Measurements from ENCODE around the gene GAP43. TPM values are rescaled to one million over a fixed set of nuclear protein-coding genes. Genes with fewer than 3 reads are reported as not detected.

The GAP43 gene
- total RNA-seq, 1 donor from 2014 or later: not detected

DNA sequence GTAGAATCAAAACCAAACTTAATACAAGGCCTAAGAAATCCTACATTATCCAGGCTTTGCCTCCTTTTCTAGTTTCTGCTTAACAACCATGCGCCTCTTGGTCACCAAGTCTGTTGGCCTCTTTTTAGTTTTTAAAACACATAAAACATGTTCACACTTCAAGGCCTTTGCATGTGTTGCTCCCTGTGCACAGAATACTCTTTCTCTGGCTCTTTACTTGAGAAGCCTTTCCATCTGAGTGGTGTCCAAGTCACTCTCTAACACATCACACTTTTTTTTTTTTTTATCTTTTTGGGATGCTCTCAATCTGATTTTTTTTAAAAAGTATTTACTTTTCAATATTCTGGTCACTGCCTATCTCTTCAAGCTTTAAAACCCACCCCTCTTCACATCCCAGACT, 14.9 kb downstream of the GAP43 start:
- no peak for DNase-seq
- intact Hi-C loops (cut with micrococcal nuclease): no loop called here
- Mint-ChIP-seq H3K4me3 (no peak overlapping the region), H3K27ac (no peak overlapping the region), H3K36me3 (ENCODE audit: low read depth) (no peaks in the 10 kb centered on the region), H3K27me3 (peaks cover 7% of the 10 kb centered on the region), H3K9me3 (peaks cover 7% of the 10 kb centered on the region), H3K4me1 (peaks cover 2% of the 10 kb centered on the region)

DNA sequence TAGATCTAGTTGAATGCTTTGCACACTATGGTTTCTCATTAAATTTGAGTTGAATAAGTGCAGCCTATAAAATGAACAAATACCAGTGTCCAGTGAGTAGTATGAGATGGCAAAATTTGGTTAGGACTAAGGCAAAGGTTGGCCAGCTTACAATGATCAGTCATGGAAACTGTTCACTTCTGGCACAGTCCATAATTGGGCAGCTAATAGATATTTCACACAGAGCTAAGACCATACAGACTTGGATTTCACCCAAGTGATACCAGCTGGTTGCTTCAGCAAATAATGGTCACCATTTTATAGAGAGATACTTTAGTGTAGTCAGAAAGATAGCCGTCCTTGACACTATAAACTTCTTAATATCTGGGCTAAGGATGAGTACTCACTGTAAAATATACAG, 15.7 kb downstream of the GAP43 start:
- no peaks in the 10 kb centered on the region for H3K36me3 Mint-ChIP-seq (ENCODE audit: low read depth)
- H3K4me3 Mint-ChIP-seq: no peak overlapping the region
- intact Hi-C loops (cut with micrococcal nuclease): no loop called here
- peaks cover 7% of the 10 kb centered on the region for H3K9me3 Mint-ChIP-seq
- peaks cover 7% of the 10 kb centered on the region for H3K27me3 Mint-ChIP-seq
- no peak for DNase-seq
- peaks cover 2% of the 10 kb centered on the region for H3K4me1 Mint-ChIP-seq
- H3K27ac Mint-ChIP-seq: no peak overlapping the region

DNA sequence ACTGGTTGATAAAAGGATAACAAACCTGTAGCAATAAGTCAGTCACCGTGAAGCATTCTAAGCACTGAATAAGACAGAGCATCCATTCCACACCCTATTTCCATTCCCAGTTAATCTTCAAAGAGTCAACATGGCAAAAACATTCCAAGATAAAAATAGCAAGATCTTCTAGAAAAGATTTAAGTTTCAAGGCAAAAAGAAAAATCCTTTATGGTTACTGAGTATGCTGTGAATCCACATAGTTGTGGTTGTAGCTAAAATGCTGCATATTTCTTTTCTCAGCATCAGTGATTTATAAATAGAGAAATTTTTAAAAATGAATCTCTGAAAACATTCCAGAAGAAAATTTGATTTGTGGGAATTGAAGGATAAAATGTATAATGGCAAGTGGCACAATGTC, 21.1 kb downstream of the GAP43 start:
- H3K4me3 Mint-ChIP-seq: no peak overlapping the region
- H3K36me3 Mint-ChIP-seq (ENCODE audit: low read depth): no peaks in the 10 kb centered on the region
- peaks cover 18% of the 10 kb centered on the region for H3K27me3 Mint-ChIP-seq
- no peak for DNase-seq
- intact Hi-C loops (cut with micrococcal nuclease): no loop called here
- no peak overlapping the region for H3K27ac Mint-ChIP-seq
- H3K4me1 Mint-ChIP-seq: no peaks in the 10 kb centered on the region
- no peaks in the 10 kb centered on the region for H3K9me3 Mint-ChIP-seq

DNA sequence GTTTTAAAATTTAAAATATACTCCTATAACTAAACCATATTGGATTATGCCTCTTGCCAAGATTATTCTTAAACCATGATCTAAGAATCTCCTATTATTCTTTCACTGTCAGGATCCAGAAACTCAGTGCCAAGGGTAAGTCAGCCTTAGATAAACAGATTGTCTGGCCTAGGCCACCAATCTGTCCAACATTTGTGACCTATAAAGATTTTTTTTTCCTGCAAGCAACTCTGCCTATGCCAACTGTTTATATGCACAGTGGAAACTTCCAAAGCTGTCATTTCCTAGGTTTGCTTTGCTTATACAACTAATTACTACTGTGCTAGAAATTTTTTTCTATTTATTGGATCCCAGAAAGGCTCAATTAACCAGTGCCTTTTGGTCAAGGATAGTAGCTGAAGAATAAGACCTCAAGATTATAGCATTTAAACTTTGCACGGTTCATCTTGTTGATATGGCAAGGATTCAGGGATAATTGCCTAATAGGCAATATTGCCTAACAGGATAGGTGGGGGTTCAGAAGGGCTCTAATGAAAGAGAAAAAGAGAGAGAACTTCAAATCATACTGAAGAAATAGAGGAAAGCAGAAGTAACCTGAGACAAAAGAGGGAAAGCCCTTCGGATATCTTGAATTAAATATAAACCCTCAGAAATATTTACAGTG, 22.8 kb downstream of the GAP43 start:
- Mint-ChIP-seq H3K27ac (no peak overlapping the region), H3K4me3 (no peak overlapping the region), H3K36me3 (ENCODE audit: low read depth) (no peaks in the 10 kb centered on the region), H3K4me1 (no peaks in the 10 kb centered on the region), H3K9me3 (no peaks in the 10 kb centered on the region), H3K27me3 (peaks cover 15% of the 10 kb centered on the region)
- intact Hi-C loops (cut with micrococcal nuclease): no loop called here
- peak; percentile 2 for DNase-seq

DNA sequence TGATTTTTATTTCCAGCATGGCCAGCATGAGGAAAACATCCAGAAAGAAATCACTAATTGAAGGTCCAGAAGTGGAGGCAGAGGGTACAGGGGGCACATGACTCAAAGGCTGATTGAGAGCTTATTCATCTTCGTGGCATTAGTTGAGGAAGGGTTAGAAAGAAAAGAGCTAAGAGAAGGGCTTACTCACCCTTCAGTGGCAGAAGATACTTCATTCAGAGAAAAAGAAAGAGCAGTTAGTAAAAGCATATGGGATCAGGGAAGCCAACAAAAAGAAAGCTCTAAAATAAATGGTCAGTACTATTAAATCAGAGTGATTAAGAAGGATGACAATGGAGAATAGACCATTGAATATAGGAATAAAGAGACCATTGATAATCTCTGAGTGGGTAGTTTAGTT, 25.2 kb downstream of the GAP43 start:
- H3K4me1 Mint-ChIP-seq: no peaks in the 10 kb centered on the region
- H3K36me3 Mint-ChIP-seq (ENCODE audit: low read depth): no peaks in the 10 kb centered on the region
- H3K9me3 Mint-ChIP-seq: no peaks in the 10 kb centered on the region
- no peak overlapping the region for H3K4me3 Mint-ChIP-seq
- no peak overlapping the region for H3K27ac Mint-ChIP-seq
- intact Hi-C loops (cut with micrococcal nuclease): no loop called here
- no peak for DNase-seq
- peaks cover 18% of the 10 kb centered on the region for H3K27me3 Mint-ChIP-seq

DNA sequence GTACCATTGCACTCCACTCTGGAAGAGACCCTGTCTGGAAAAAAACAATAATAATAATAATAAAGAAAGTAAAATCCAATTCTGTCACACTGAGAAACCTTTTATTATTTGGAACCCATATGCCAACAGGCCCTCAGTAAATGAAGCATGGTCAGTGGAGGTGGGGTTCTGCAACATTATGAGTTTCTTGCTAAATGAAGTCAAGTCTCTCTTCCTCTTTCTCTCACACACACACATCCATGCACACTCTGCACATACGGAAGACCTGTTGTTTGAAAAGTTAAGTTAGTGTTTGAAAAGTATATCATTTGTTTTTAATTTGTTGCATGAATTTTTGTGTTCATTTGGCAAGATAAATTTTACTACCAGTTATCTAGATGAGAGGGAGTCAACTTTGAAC, 27.8 kb downstream of the GAP43 start:
- H3K27me3 Mint-ChIP-seq: peaks cover 16% of the 10 kb centered on the region
- H3K27ac Mint-ChIP-seq: no peak overlapping the region
- intact Hi-C loops (cut with micrococcal nuclease): no loop called here
- DNase-seq: no peak
- H3K36me3 Mint-ChIP-seq (ENCODE audit: low read depth): no peaks in the 10 kb centered on the region
- H3K4me1 Mint-ChIP-seq: peaks cover 3% of the 10 kb centered on the region
- H3K4me3 Mint-ChIP-seq: no peak overlapping the region
- H3K9me3 Mint-ChIP-seq: no peaks in the 10 kb centered on the region

DNA sequence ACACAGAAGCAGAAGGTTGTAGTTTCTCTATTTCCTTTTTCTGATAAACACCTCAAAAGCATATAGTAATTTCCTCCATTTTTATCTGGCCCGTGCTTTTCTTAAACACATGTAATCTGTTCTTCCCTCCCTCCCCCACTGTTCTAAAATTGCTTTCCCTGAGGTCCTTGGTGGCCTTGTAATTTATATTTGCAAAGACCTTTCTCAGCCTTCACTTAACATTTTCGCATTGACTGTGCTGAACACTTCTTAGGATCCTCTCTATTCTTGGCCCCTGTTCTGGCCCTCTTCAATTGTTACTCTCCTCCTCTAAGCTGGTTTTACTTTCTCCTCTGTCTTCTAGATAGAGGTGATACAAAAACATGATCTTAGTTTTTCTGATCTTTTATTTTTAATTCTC, 28.3 kb downstream of the GAP43 start:
- no peak for DNase-seq
- H3K4me1 Mint-ChIP-seq: peaks cover 3% of the 10 kb centered on the region
- no peaks in the 10 kb centered on the region for H3K36me3 Mint-ChIP-seq (ENCODE audit: low read depth)
- no peak overlapping the region for H3K27ac Mint-ChIP-seq
- intact Hi-C loops (cut with micrococcal nuclease): no loop called here
- no peaks in the 10 kb centered on the region for H3K9me3 Mint-ChIP-seq
- no peak overlapping the region for H3K4me3 Mint-ChIP-seq
- peaks cover 15% of the 10 kb centered on the region for H3K27me3 Mint-ChIP-seq

DNA sequence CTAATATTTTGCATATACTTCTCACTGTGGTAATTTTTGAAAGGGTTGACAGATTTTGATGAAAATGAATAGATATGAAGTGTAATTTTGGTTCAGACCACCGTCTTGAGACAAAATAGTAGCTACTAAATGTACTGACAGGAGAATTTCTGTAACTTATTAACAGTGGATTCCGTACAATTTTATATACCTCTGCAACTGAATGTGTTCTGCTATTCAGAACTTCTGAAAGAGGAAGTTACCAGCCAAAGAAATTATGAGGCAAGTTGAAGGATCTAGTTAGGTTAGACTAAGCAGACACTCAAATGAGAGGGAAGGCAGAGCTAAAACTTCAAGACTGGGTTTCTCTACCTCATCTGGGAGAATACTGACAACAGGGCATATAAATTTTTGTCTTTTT, 29.4 kb downstream of the GAP43 start:
- Mint-ChIP-seq H3K36me3 (ENCODE audit: low read depth) (no peaks in the 10 kb centered on the region), H3K9me3 (no peaks in the 10 kb centered on the region), H3K4me1 (peaks cover 10% of the 10 kb centered on the region), H3K4me3 (no peak overlapping the region), H3K27ac (no peak overlapping the region), H3K27me3 (peaks cover 13% of the 10 kb centered on the region)
- DNase-seq: no peak
- intact Hi-C loops (cut with micrococcal nuclease): no loop called here

DNA sequence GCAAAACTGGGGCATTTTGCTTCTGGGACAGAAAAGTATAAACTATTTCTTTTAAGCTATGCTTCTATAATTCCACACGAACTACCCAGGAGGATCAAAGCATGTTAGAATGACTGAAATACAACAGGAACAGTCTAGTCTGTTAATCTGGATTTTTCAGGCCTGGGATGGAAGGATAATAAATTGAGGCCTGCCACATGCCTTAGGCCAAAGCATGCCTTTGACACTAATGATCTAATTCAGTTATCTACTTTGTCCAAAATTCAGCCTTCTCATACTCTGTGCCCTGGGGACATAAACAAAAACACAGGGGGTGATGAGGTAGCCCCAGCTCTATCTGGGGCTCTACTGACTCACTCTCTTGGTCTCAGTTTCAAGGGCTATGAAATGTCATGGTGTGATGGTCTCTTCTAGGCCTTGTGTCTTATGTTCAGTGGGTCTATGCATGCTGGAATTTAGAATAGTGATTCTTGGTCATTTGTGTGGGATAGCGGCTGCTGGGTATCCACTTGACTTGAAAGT, 32.5 kb downstream of the GAP43 start:
- Mint-ChIP-seq H3K27ac (no peak overlapping the region), H3K4me3 (no peak overlapping the region), H3K9me3 (no peaks in the 10 kb centered on the region), H3K27me3 (peaks cover 6% of the 10 kb centered on the region), H3K36me3 (ENCODE audit: low read depth) (no peaks in the 10 kb centered on the region), H3K4me1 (peaks cover 20% of the 10 kb centered on the region)
- intact Hi-C loops (cut with micrococcal nuclease): no loop called here
- no peak for DNase-seq

DNA sequence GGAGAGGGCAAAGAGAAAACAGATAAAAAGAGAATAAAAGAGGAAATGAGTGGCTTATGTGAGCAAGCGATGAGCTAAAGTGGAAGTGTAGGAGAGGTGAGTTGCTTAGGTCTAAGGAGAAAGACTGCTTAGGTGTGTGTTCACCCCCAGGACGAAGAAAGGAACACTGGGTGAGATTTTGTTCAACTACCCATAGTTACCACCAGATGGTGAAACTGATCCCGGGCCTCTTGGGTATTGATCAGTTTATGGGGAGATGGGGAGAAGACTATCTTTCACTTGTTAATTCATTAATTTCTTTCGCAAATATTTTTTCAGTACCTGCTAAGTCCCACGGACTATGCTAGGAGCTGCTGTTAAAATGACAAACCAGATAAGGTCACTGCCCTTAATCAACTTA, 33.9 kb downstream of the GAP43 start:
- Mint-ChIP-seq H3K9me3 (no peaks in the 10 kb centered on the region), H3K27ac (no peak overlapping the region), H3K36me3 (ENCODE audit: low read depth) (no peaks in the 10 kb centered on the region), H3K27me3 (peaks cover 4% of the 10 kb centered on the region), H3K4me1 (peaks cover 20% of the 10 kb centered on the region), H3K4me3 (peak overlapping the region; percentile 29)
- DNase-seq: peak; percentile 49
- intact Hi-C loops (cut with micrococcal nuclease): no loop called here

DNA sequence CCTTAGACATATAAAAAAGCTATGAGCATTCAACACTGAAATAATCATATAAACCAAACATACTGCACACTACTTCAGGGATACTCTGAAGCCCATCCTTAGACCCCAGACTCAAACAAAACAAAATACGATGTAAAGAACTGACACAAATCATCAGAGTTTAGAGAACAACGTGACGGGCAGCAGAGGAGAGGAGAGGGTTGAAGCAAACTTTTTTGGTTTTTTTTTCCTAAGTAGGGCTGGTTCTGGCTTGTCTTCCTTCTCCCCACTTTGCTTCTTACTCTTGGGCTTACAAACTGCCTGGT, 34.7 kb downstream of the GAP43 start:
- DNase-seq: no peak
- H3K27me3 Mint-ChIP-seq: peaks cover 3% of the 10 kb centered on the region
- peak overlapping the region; percentile 98 for H3K4me3 Mint-ChIP-seq
- no peaks in the 10 kb centered on the region for H3K36me3 Mint-ChIP-seq (ENCODE audit: low read depth)
- intact Hi-C loops (cut with micrococcal nuclease): loop anchor here (1.0 to 2.0 kb wide), 3 partner anchors 29 to 511 kb away; partner anchors contain the start of gene ZBTB20
- no peaks in the 10 kb centered on the region for H3K9me3 Mint-ChIP-seq
- H3K27ac Mint-ChIP-seq: peak overlapping the region; percentile 99
- H3K4me1 Mint-ChIP-seq: peaks cover 20% of the 10 kb centered on the region

DNA sequence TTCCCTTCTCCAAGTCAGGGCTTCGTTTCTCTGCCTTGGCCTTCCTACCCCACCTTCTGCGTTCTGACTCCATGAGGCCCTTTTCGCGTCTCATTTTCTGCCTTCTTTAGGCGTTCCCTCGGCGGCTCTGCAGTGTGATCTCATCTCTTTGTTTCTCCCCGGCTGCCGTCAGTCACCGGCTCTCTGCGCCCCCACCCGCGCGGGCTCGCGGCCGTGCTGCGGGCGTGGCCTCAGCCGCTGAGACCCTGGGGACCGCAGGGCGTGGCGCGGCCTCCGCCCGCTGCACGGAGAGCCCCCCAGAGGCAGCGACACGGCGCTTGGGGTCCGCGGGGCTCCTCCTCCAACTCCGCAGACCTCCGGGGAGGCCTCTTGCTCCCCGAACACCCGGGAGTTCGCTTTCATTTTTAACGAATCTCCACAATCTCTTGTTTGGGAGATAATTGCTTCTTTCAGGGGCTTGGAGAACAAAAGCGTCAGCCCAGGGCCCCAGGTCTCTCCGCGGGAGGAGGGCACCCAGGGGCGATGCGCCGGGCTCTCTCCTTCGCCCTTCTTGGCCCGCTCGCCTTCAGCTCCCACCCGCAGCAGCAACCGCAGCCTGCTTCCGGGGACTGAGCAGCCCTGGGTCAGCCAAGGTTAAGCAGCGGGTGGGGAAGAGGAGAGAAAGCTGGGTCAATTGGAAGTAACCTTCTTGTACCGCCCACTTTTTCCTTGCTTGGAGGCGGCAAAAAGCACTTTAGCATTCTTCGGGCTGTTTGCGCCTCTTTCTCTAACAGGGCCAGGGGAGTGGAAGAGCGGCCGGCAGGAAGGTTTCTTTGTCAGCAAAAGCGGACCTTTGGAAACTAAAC, 35.2 kb downstream of the GAP43 start:
- no peaks in the 10 kb centered on the region for H3K9me3 Mint-ChIP-seq

DNA sequence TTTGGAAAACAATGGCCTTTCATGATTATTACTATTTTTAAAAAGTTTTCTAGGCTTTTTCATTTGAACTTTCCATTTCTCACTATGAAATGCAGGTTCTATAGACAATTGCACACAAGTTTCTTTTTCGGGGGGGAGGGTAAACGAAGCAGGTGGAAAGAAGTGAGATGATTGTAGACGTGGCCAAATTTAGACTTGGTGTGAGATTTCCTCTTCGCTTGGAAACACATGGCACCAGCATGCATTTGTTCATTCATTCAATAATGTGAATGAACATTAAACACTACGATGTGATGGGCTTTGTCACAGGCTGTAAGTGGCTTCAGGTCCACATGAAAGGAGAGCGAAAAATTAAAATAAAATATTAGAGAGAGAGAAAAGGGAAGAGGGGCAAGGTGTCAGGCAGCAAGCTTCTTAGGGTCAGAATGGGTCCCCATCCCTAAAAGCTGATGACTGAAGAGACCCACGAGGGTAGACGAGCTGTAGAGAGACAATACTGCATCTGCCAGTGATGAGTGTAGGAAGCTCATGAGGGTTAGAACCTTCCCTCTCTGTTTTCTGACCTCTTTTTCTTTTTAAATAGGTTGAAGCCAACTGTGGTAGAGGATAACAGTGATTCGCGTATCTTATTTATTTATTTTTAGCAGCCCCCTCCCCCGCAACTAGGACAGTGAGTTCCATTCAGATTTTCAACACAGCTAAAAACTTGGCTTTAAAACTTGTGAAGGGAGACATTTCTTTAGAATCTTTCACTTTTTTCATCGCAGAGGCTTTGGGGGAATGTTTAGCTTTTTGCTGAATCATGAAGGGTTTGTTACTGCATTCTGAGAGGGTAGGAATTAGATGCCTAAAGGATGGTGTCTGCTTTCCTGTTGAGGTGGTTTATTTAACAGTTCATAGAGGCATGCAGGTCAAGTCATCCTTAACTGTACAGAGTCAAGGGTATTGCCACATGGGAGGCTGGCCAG, 36.2 kb downstream of the GAP43 start:
- Mint-ChIP-seq H3K36me3 (ENCODE audit: low read depth) (no peaks in the 10 kb centered on the region), H3K27me3 (peaks cover 10% of the 10 kb centered on the region), H3K27ac (no peak overlapping the region), H3K9me3 (no peaks in the 10 kb centered on the region), H3K4me3 (peak overlapping the region; percentile 98), H3K4me1 (peaks cover 23% of the 10 kb centered on the region)
- intact Hi-C loops (cut with micrococcal nuclease): loop anchor here (2.0 kb wide), 1 partner anchor 27 kb away; no protein-coding TSS in a partner anchor
- DNase-seq: peak; percentile 54

More for the DNA sequence above, 35.2 kb downstream of the GAP43 start:
- Mint-ChIP-seq H3K4me3 (peak overlapping the region; percentile 98), H3K27ac (peak overlapping the region; percentile 99), H3K27me3 (peaks cover 7% of the 10 kb centered on the region), H3K36me3 (ENCODE audit: low read depth) (no peaks in the 10 kb centered on the region), H3K4me1 (peaks cover 23% of the 10 kb centered on the region)
- DNase-seq: peak; percentile 91
- intact Hi-C loops (cut with micrococcal nuclease): loop anchor here (1.0 to 2.0 kb wide), 3 partner anchors 28 to 511 kb away; partner anchors contain the start of gene ZBTB20
